NCI-H146 (cell line): ENCODE data around the gene G0S2.

Experiments used
- DNase-seq: peaks from one replicate; lab custom pipeline; 2025; lab: John Stamatoyannopoulos, UW

Gene G0S2

GRCh38 chr1:209720326-209720725 lies 45.1 kb downstream of the G0S2 start:
- no peak for DNase-seq

DNA sequence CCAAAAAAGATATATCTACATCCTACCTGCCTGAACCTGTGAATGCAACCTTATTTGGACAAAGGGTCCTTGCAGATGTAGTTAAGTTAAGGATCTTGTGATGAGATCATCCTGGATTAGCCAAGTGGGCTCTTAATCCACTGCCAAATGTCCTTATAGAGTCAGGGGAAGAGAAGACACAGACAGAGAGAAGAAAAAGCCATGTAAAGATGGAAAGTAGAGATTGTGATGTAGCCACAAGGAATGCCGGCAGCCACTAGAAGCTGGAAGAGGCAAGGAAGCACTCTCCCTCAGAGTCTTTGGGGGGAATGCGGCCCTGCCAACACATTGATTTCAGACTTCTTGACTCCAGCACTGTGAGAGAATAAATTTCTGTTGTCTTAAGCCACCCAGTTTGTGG lies 45.6 kb downstream of the G0S2 start:
- no peak for DNase-seq

GRCh38 chr1:209721323-209721722 lies 46.1 kb downstream of the G0S2 start:
- no peak for DNase-seq

GRCh38 chr1:209723265-209723664 lies 48.1 kb downstream of the G0S2 start:
- no peak for DNase-seq

- no peak for DNase-seq
Measured at GRCh38 chr1:209723756-209724693, 48.8 kb downstream of the G0S2 start.
